Endometrial microvascular endothelial cells (primary cell): Measurements from ENCODE around the gene FGGY. TPM values are rescaled to one million over a fixed set of nuclear protein-coding genes. Genes with fewer than 3 reads are reported as not detected.

Experiments
- in situ Hi-C: cut with HindIII; loops from 2 replicates; pipeline ENCODE4 v1.10.0; 2017; ENCODE audit warnings: low sequenced_read_pairs, low pct_unique_long_range_greater_than_20kb; ENCODE audit errors: inconsistent ontology term
- total RNA-seq: library from RNA; depleted of rRNA; stranded (reverse); fragments of >200 nt; gene quantifications from one replicate; pipeline ENCODE4 v1.2.3, GENCODE V29; 2015; ENCODE audit errors: inconsistent ontology term

Gene FGGY
- total RNA-seq, 1 donor from 2014 or later: 2.5 TPM

DNA sequence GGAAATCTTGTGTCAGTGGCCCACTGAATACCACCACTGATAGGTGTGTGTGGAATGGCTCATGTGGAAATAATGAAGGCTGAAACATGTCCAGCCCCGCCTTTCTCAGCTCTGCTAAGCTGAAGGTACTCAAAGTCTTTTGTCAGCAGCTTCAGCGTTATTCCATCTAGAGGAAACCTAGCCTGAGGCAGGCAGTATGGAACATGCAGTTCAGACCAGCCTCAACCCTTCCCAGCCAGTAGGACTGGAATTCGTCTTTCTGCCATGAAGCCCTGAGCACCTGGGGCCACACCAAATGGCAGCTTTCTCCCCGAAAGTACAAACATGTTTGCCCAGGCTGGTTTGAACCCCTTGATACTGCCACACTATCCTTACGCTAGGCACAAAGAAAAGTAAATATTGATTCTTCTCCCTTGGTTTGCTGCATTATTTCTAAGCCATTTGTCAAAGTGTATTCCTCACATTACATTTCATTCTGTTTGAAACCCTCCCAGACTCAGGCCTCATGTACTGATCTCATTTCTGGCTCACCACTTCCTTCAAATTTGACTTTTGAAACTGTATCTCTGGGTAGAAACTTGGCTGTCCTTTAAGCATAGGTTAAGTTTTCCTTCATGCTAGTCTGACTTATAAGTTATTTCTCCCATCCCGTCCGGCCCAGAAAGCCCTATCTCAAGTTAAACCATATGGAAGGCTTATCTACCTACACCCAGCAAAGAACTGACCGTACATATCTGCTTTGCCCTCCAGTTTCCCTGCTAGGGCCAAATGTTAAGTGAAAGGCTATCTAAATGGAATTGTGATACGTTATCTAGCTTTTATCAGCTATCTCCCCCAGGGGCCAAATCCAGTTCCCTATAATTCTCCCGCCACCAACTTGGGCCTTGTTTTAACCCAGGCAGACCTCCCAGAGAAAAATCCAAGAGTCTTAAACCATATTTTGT, 472.2 kb downstream of the FGGY start:
- in situ Hi-C loops: no loop called here

DNA sequence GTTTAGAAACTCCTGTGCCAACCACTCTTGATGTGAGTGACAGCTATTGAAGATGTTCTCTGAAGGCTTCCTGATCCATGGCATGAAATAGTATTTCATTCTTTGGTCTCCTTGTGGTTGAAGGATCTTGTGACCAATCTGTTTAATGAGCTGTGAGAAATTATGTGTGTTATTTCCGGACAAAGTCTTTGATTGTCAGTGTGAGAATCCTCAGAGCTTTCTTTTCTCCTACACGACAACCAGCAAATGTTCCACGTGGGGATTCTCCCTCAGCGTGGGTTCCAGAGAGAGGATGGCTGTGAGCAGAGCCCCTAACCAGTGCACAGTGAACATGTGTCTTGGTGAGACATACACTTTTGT, 472.8 kb downstream of the FGGY start:
- in situ Hi-C loops: no loop called here

DNA sequence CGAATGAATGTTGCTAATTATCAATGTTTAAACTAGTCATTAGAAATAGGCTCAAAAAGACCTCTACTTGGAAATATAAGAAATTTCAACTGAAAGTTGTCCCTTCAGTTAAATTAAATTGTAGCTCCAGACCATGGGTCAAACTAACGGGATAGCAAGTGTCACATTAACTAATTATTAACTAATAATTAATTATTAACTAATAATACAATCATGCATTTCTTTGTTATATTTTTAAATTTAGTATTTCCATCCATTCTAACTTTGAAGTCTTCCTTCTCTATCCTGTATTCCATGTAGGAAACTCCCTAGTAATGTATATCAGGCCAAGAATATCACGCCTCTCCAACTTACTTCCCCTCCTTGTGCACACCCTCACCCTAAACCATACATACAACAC, 474.5 kb downstream of the FGGY start:
- in situ Hi-C loops: no loop called here

DNA sequence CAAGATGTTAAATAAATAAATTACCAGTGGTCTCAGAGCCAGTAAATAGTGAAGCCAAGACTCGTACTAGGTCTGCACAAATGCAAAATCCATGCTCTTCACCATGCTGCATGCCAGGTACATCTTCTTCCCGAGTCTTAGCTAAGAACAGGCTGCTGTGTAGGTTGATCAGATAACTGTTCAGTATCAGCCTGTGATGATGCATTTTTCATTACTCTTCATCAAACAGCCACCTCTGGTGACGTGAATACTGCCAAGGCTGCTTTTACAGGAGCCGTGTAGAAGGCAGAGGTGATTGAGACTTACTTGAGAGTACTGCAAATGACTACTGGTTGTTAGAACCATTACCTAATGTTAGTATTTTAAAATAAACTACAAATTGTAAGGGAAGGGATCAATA, 478.6 kb downstream of the FGGY start:
- in situ Hi-C loops: no loop called here

DNA sequence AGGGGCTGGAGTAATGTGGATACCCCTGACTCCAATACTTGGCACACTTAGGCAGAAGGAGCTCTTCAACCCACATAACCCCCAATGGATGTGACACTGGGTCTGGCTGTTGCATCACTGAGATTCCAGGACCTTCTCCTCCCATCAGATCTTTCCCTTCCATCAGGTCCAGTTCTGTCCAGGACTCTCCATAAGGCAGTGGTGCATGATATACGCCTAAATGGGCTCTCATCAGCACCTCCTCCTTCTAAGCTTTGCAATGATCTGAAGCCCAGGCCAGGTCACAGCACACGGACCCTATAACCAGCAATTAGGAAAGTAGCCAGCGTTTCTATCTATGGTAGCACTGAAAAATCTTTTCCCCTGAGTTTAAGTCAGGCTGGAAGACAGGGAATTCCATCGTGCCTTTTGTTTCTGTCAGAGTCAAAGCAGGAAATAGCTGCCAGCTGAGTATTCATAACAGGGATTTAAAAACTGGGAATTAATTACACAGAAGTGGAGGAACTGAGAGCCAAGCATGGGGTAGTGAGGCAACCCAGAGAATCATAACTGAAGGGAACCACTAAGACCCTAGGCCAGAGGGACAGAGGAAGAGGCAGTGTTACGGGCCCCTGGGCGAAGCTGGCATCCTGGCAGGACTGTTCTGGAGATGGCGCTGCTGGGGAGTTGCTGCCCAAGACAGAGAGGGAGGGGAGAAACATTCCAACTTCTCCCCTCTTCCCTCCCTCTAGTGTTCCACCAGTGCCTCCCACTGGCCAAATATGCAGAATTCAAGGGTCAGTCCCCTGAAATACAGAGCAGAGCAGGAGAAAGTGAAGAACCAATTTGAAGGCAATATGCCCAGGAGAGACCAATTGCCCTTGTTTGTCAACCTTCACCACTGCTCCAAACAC, 480.3 kb downstream of the FGGY start:
- in situ Hi-C loops: no loop called here

DNA sequence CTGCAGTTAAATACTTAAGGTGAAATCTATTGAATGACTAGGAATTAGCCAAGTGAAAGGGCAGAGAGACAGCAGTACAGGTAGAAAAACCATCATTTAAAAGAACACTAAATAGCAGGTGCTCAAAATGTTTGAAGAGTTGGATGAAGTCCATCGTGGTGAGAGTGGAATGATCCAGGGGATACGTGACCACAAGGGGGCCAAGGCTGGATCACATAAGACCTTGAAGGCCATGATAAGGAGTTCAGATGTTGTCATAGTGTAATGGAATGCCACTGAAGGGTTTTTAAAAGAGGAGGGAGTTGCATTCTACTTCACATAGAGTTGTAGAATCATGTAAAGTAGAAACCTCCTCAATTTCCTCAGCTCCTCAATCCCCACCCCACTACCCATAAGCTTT, 483.1 kb downstream of the FGGY start:
- in situ Hi-C loops: no loop called here

DNA sequence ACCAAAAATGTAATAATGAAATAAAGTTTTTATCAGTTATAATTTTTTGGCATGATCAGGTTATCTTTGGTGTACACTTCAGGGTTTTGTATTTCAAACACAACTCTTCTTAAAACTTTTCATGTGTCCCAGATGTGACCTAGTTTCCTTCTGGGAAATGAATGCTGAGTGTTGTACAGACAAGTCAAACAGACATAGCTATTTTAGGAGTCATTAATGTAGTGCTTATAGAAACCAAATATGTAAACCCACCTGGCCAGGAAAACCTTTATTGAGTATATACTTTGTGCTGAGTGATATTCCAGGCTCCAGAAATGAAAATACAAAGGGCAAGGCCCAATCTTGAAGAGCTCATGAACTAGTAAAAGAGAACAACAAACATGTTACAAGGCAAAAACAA, 491.9 kb downstream of the FGGY start:
- in situ Hi-C loops: no loop called here

DNA sequence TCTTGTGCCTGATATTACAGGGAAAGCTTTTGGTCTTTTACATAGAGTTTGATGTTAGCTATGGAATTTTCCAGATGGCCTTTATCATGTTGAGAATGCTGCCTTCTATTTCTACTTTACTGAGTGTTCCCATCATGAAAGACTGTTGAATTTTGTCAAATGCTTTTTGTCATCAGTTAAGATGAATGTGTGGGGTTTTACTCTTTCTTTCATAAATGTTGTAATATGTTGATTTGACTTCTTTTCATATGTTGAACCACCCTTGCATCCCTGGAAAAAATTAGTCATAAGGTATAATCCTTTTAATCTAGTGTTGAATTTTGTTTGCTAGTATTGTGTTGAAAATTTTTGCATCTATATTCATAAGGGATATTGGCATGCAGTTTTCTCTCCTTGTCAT, 501.7 kb downstream of the FGGY start:
- in situ Hi-C loops: no loop called here

DNA sequence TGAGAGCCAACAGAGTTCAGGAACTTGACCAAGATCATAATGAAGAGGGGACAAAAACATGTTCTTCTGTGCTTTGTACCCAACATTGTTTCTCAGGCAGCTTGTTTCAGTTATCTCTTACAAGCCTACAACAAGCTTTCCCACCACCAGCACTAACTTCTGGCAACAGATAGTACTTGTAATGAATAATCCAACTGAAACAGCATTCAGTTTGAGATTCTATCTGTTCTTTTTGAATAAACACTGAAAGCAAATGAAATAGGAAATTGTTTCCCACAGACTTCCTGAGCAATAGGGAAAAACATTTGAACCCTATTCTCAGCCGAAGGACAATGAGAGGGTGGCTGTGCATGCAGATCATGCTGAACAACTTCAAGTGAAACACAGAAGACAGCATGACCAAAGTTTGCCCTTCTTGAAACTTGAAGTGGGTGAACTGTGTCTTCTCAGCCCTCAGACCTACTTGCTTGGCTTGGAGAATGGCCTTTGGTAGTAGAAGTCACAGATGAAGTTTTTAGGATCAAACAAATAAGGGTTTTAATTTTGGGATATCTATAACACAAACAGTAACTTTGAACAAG, 506.7 kb downstream of the FGGY start:
- in situ Hi-C loops: no loop called here

DNA sequence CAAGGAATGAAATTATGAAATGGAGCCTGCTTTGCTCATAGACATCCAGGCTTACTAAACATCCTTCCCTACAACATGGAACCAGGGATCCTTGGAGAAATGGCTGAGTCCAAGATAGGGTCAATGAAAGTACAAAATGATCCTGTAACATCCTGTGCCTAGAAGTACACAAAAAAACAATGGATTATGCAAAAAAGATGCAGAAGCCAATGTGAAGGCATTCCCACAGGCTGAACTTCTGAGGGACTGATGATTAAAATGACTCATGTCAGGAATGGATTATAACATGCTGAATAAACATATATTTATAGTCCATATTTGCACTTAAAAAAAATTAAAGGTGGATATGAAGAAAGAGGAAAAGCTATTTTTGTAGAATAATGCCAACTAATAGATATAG, 507.4 kb downstream of the FGGY start:
- in situ Hi-C loops: no loop called here

DNA sequence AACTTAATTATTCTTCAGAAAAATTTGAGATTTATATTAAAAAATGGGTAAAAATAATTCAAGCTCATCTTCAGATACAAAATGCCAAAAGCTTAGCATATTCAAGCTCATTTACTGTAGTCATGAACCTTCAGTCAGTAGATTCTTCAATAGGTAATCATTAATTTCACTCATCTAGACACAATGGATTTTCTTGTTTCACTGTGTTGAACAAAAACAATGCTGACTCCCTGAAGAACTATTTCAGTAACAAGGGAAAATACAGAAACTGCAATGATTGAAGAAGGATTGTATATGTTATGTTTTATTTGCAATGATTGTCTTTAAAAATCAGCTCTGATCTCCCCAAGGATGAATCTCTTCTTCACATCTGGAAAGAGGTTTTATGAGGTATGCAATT, 508.7 kb downstream of the FGGY start:
- in situ Hi-C loops: no loop called here
